RWPE2 (cell line): ENCODE results near the gene NR5A2.

ENCODE experiments used
- ATAC-seq: fragments of 200-7000 bp; cut with Tn5 transposase; 3 replicates; pipeline ENCODE4 v1.9.1; 2021; ENCODE audit warnings: low read depth
- DNase-seq: peaks from one replicate; pipeline ENCODE4 v3.0.0-alpha.2; 2020; ENCODE audit warnings: low spot score
- H3K27ac ChIP-seq: fragments of 450-650 bp; 2 replicates; pipeline ENCODE4 v1.5.1; 2017; ENCODE audit warnings: mild to moderate bottlenecking; ENCODE audit not compliant: poor library complexity, severe bottlenecking
- H3K27me3 ChIP-seq: fragments of 250-450 bp; sonication (Bioruptor Pico); 2 replicates; pipeline ENCODE4 v1.5.1; 2021; ENCODE audit warnings: mild to moderate bottlenecking, moderate library complexity; ENCODE audit not compliant: insufficient read depth, poor library complexity, severe bottlenecking
- H3K36me3 ChIP-seq: fragments of 250-450 bp; sonication (Bioruptor Pico); 2 replicates; pipeline ENCODE4 v1.5.1; 2020; ENCODE audit warnings: low read depth, mild to moderate bottlenecking, moderate library complexity
- H3K4me1 ChIP-seq: fragments of 250-450 bp; sonication (Bioruptor Pico); 2 replicates; pipeline ENCODE4 v1.5.1; 2021; ENCODE audit warnings: mild to moderate bottlenecking, moderate library complexity; ENCODE audit not compliant: insufficient read depth, poor library complexity, severe bottlenecking
- H3K4me3 ChIP-seq: fragments of 250-450 bp; sonication (Bioruptor Pico); 2 replicates; pipeline ENCODE4 v1.5.1; 2021; ENCODE audit warnings: mild to moderate bottlenecking, moderate library complexity; ENCODE audit not compliant: severe bottlenecking
- H3K9me3 ChIP-seq: fragments of 250-450 bp; sonication (Bioruptor Pico); 2 replicates; pipeline ENCODE4 v1.5.1; 2021; ENCODE audit warnings: mild to moderate bottlenecking, moderate library complexity; ENCODE audit not compliant: severe bottlenecking
- TF ChIP-seq, protein P1 (sequence below): fragments of 450-650 bp; IDR thresholded peaks from one replicate; pipeline ENCODE4 v1.5.1; 2017; ENCODE audit warnings: mild to moderate bottlenecking, moderate library complexity; ENCODE audit not compliant: poor library complexity, severe bottlenecking

The NR5A2 gene

DNA sequence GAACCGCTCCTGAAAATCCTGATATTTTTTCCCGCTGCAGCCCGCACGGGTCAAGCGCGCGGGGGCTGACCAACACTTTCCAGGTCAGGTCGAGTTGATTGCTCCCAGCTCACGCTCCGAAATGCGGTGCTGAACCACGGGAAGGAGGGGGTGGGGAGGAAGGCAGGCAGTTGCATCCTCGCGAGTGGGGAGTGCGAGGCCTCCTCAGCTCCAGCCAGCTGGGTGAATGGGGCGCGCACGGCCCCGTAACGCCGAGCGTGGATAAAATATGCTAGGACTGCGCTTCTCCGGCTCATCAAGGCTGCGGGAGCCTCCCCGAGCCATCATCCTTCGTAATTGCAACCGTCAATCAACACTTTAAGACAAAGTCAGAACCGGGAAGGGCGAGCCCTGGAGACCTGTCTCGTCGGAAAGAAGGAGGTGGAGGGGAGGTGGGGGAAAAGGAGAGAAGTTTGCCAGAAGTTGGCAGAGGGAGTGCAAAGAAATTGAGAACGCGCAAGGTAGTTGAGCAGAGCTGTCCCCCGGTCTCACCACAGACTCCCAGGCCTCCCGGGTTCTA, 8.0 kb downstream of the NR5A2 start:
- H3K27ac ChIP-seq = no peak overlapping the region
- DNase-seq (no peak), ATAC-seq (no peak)
- H3K4me3 ChIP-seq = no peak overlapping the region
- H3K9me3 ChIP-seq = no peaks in the 10 kb centered on the region
- H3K4me1 ChIP-seq = peaks cover 6% of the 10 kb centered on the region
- peaks cover 6% of the 10 kb centered on the region for H3K27me3 ChIP-seq
- TF ChIP-seq, protein P1, sequence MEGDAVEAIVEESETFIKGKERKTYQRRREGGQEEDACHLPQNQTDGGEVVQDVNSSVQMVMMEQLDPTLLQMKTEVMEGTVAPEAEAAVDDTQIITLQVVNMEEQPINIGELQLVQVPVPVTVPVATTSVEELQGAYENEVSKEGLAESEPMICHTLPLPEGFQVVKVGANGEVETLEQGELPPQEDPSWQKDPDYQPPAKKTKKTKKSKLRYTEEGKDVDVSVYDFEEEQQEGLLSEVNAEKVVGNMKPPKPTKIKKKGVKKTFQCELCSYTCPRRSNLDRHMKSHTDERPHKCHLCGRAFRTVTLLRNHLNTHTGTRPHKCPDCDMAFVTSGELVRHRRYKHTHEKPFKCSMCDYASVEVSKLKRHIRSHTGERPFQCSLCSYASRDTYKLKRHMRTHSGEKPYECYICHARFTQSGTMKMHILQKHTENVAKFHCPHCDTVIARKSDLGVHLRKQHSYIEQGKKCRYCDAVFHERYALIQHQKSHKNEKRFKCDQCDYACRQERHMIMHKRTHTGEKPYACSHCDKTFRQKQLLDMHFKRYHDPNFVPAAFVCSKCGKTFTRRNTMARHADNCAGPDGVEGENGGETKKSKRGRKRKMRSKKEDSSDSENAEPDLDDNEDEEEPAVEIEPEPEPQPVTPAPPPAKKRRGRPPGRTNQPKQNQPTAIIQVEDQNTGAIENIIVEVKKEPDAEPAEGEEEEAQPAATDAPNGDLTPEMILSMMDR = no peak
- no peaks in the 10 kb centered on the region for H3K36me3 ChIP-seq

- no peak for ATAC-seq
- Histone ChIP-seq H3K36me3 (no peaks in the 10 kb centered on the region), H3K4me1 (peaks cover 6% of the 10 kb centered on the region), H3K9me3 (no peaks in the 10 kb centered on the region), H3K27ac (no peak overlapping the region), H3K27me3 (peaks cover 6% of the 10 kb centered on the region), H3K4me3 (no peak overlapping the region)
- no peak for DNase-seq
- TF ChIP-seq, protein P1 = no peak
These were observed 8.6 kb downstream of the NR5A2 start for GRCh38 chr1:200035956-200036618.

DNA sequence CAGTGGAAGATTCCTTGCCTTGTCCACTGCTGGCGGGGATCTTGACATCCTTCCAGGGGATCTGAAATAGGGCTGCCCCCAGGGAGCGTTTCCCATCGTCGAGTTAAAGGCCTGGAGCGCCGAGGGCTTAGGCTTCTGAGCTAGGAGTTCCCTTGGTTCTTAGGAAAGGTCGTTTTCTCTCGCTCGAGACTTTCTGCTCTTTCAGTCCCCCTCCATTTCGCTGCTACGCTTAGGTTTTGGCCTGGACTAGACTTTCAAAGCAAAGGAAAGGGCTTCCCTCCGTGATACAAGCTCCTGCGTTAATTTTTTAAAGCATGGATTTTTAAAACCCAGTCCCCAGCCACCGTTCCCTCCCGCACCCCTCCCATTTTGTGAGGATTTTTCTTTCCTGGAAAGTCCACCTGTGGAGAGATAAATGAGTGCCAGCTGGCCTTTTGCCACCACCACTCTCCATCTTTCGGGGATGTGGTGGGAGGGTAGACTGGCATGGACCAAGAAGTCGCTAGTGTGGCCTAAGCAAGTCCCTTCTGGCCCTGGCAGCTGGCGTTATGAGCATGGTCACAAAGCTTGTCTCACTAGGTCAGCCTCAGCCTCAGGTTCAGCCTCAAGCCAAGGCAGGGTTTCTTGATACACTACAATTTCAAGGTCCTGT, 9.2 kb downstream of the NR5A2 start:
- TF ChIP-seq, protein P1 = no peak
- no peak overlapping the region for H3K4me3 ChIP-seq
- H3K36me3 ChIP-seq = no peaks in the 10 kb centered on the region
- no peak for ATAC-seq
- H3K9me3 ChIP-seq = no peaks in the 10 kb centered on the region
- peaks cover 6% of the 10 kb centered on the region for H3K4me1 ChIP-seq
- H3K27ac ChIP-seq = no peak overlapping the region
- peaks cover 6% of the 10 kb centered on the region for H3K27me3 ChIP-seq
- no peak for DNase-seq

- DNase-seq = no peak
- H3K27me3 ChIP-seq = peaks cover 10% of the 10 kb centered on the region
- no peak overlapping the region for H3K27ac ChIP-seq
- no peak overlapping the region for H3K4me3 ChIP-seq
- peaks cover 6% of the 10 kb centered on the region for H3K4me1 ChIP-seq
- H3K36me3 ChIP-seq = no peaks in the 10 kb centered on the region
- ATAC-seq = no peak
- TF ChIP-seq, protein P1 = no peak
- H3K9me3 ChIP-seq = no peaks in the 10 kb centered on the region
These were observed 10.0 kb downstream of the NR5A2 start for GRCh38 chr1:200037501-200037900.

- ATAC-seq (no peak), DNase-seq (no peak)
- TF ChIP-seq, protein P1 = no peak
- Histone ChIP-seq H3K4me1 (peaks cover 6% of the 10 kb centered on the region), H3K9me3 (no peaks in the 10 kb centered on the region), H3K4me3 (no peak overlapping the region), H3K27me3 (peaks cover 10% of the 10 kb centered on the region), H3K27ac (no peak overlapping the region), H3K36me3 (no peaks in the 10 kb centered on the region)
These were observed 10.4 kb downstream of the NR5A2 start for GRCh38 chr1:200037904-200038303.
